GM12878 (cell line): ENCODE data around the gene ZNF462. TPM values are rescaled to one million over a fixed set of nuclear protein-coding genes. Genes with fewer than 3 reads are reported as not detected.

Experiments
- ATAC-seq: fragments of 200-7000 bp; cut with Tn5 transposase; 3 replicates; pipeline ENCODE4 v1.9.1; 2020; ENCODE audit warnings: mild to moderate bottlenecking, moderate library complexity
- BruUV-seq: library from RNA; stranded (reverse); fragments of 400-500 nt; replicated peaks from 2 replicates; lab custom pipeline; 2021; lab: Mats Ljungman, UMichigan
- CTCF ChIA-PET: fragments of 300-600 bp; sonication (Branson Sonifier 250); formaldehyde crosslinking; extraction: SDS; loops from one replicate; lab custom pipeline; 2021; ENCODE audit warnings: inconsistent platforms; lab: Yijun Ruan, JAX
- POLR2A ChIA-PET: fragments of 350-600 bp; formaldehyde crosslinking; extraction: SDS; loops from one replicate; lab custom pipeline; 2021; ENCODE audit warnings: inconsistent platforms; lab: Charles Lee
- RAD21 ChIA-PET: fragments of 300-600 bp; sonication (Branson Sonifier 250); formaldehyde crosslinking; loops from one replicate; lab custom pipeline; 2023; ENCODE audit warnings: antibody characterized with exemption; ENCODE audit not compliant: unreplicated experiment; lab: Charles Lee
- SMC1A ChIA-PET: fragments of 300-600 bp; sonication (Branson Sonifier 250); formaldehyde crosslinking; loops from one replicate; lab custom pipeline; 2023; ENCODE audit not compliant: unreplicated experiment, uncharacterized antibody; lab: Charles Lee
- DNase-seq: peaks from one replicate; pipeline ENCODE4 v3.0.0-alpha.2; 2011; ENCODE audit warnings: low read depth, low spot score
- FAIRE-seq: peaks from 3 replicates; lab custom pipeline; 2011; peaks lifted over from hg19 to GRCh38; lab: Jason Lieb, UNC
- H2AFZ ChIP-seq: 2 replicates; pipeline ENCODE4 v1.6.0; 2011; ENCODE audit warnings: low read depth, low read length, control low read depth; ENCODE audit not compliant: control insufficient read depth
- H3K27ac ChIP-seq: 2 replicates; pipeline ENCODE4 v1.5.1; 2011; ENCODE audit warnings: control low read depth; ENCODE audit not compliant: control insufficient read depth, insufficient read depth
- H3K27me3 ChIP-seq, 2 experiments: replicated peaks in 1 of 2; 2 replicates each; pipeline versions ENCODE4 v1.6.0 to v1.6.1; 2011; ENCODE audit warnings: low read length in 1 of 2; ENCODE audit not compliant: control insufficient read depth in 2 of 2, insufficient read depth in 2 of 2
- H3K36me3 ChIP-seq, 2 experiments: 2 replicates each; pipeline ENCODE4 v1.5.1; 2011; ENCODE audit warnings: low read length in 1 of 2; ENCODE audit not compliant: control insufficient read depth in 2 of 2, insufficient read depth in 2 of 2
- H3K4me1 ChIP-seq: 2 replicates; pipeline ENCODE4 v1.6.1; 2011; ENCODE audit warnings: mild to moderate bottlenecking, low read length, moderate library complexity, mixed read lengths; ENCODE audit not compliant: control insufficient read depth, insufficient read depth
- H3K4me2 ChIP-seq: 2 replicates; pipeline ENCODE4 v1.6.0; 2011; ENCODE audit warnings: control low read depth; ENCODE audit not compliant: control insufficient read depth, insufficient read depth
- H3K4me3 ChIP-seq: fragments of 200-600 bp; sonication (generic); 2 replicates; pipeline ENCODE4 v1.5.1; 2016
- H3K79me2 ChIP-seq: 2 replicates; pipeline ENCODE4 v1.6.0; 2011; ENCODE audit warnings: low read length; ENCODE audit not compliant: control insufficient read depth, insufficient read depth
- H3K9ac ChIP-seq: 2 replicates; pipeline ENCODE4 v1.8.0; 2011; ENCODE audit warnings: low read length, control low read depth, mixed read lengths; ENCODE audit not compliant: control insufficient read depth, insufficient read depth
- H3K9me3 ChIP-seq: replicated peaks from 3 replicates; pipeline ENCODE4 v1.5.1; 2011; ENCODE audit warnings: mild to moderate bottlenecking, low read length; ENCODE audit not compliant: control insufficient read depth, insufficient read depth
- H4K20me1 ChIP-seq: 2 replicates; pipeline ENCODE4 v1.6.0; 2011; ENCODE audit not compliant: control insufficient read depth, insufficient read depth
- BACH1 ChIP-seq: fragments of 450-650 bp; IDR thresholded peaks from 2 replicates; pipeline ENCODE4 v1.6.1; 2017; ENCODE audit warnings: mild to moderate bottlenecking, borderline replicate concordance
- BHLHE40 ChIP-seq, 2 experiments: fragments of 450-650 bp in 1 of 2; IDR thresholded peaks; 2 replicates each; pipeline ENCODE4 v1.6.1; 2011 to 2017; ENCODE audit warnings: low read depth in 2 of 2, borderline replicate concordance in 1 of 2, improper control_type of control experiment in 1 of 2, low read length in 1 of 2, mild to moderate bottlenecking in 1 of 2
- E2F4 ChIP-seq: IDR thresholded peaks from 2 replicates; pipeline ENCODE4 v1.6.1; 2012; ENCODE audit warnings: low read depth, low read length, improper control_type of control experiment
- ELK1 ChIP-seq: IDR thresholded peaks from 2 replicates; pipeline ENCODE4 v1.6.1; 2012; ENCODE audit warnings: low read depth, low read length, improper control_type of control experiment
- ESRRA ChIP-seq: IDR thresholded peaks from 2 replicates; pipeline ENCODE4 v1.6.1; 2012; ENCODE audit warnings: mild to moderate bottlenecking, low read length, improper control_type of control experiment
- IKZF1 ChIP-seq: fragments of 450-650 bp; conservative IDR thresholded peaks from 2 replicates; pipeline ENCODE4 v1.6.1; 2017; ENCODE audit warnings: antibody characterized with exemption, mild to moderate bottlenecking
- IKZF2 ChIP-seq, 2 experiments: fragments of 450-650 bp; IDR thresholded peaks; 2 replicates each; pipeline ENCODE4 v1.6.1; 2017; ENCODE audit warnings: mild to moderate bottlenecking in 2 of 2, moderate library complexity in 2 of 2
- MXI1 ChIP-seq: fragments of 150-350 bp; IDR thresholded peaks from 2 replicates; pipeline ENCODE4 v1.6.1; 2011; ENCODE audit warnings: low read depth, mild to moderate bottlenecking, inconsistent platforms, low read length, improper control_type of control experiment
- NFYA ChIP-seq: IDR thresholded peaks from 2 replicates; pipeline ENCODE4 v1.6.1; 2011; ENCODE audit warnings: low read depth, mild to moderate bottlenecking, low read length, improper control_type of control experiment, borderline replicate concordance
- NRF1 ChIP-seq: conservative IDR thresholded peaks from 2 replicates; pipeline ENCODE4 v1.6.1; 2011; ENCODE audit warnings: mild to moderate bottlenecking, low read depth, low read length, improper control_type of control experiment
- RFX5 ChIP-seq: IDR thresholded peaks from 2 replicates; pipeline ENCODE4 v1.6.1; 2011; ENCODE audit warnings: low read depth, low read length, improper control_type of control experiment
- RUNX3 ChIP-seq: IDR thresholded peaks from 2 replicates; pipeline ENCODE4 v1.6.1; 2012; ENCODE audit warnings: low read length, inconsistent platforms
- SRF ChIP-seq, 2 experiments: IDR thresholded peaks; 2 replicates each; pipeline ENCODE4 v1.6.1; 2011; ENCODE audit warnings: low read depth in 2 of 2, low read length in 2 of 2, mild to moderate bottlenecking in 1 of 2, moderate library complexity in 1 of 2
- SUPT20H ChIP-seq: IDR thresholded peaks from 2 replicates; pipeline ENCODE4 v1.6.1; 2011; ENCODE audit warnings: low read depth, mild to moderate bottlenecking, low read length, moderate library complexity, borderline replicate concordance; ENCODE audit not compliant: control insufficient read depth
- TBL1XR1 ChIP-seq: IDR thresholded peaks from 2 replicates; pipeline ENCODE4 v1.6.1; 2012; ENCODE audit warnings: low read depth, low read length, improper control_type of control experiment
- YBX1 ChIP-seq: fragments of 450-650 bp; IDR thresholded peaks from 2 replicates; pipeline ENCODE4 v1.6.1; 2016; ENCODE audit warnings: antibody characterized with exemption
- ZNF217 ChIP-seq: fragments of 450-650 bp; IDR thresholded peaks from 2 replicates; pipeline ENCODE4 v1.6.1; 2017; ENCODE audit warnings: antibody characterized with exemption, mild to moderate bottlenecking
- ZNF384 ChIP-seq: IDR thresholded peaks from 2 replicates; pipeline ENCODE4 v1.6.1; 2012; ENCODE audit warnings: low read depth, mild to moderate bottlenecking, low read length, improper control_type of control experiment, borderline replicate concordance
- WGBS: methylation state at CpG from one replicate; pipeline ENCODE4 v1.1.6; 2016; ENCODE audit warnings: low lambda C conversion rate; ENCODE audit not compliant: insufficient replicate concordance, insufficient coverage; ENCODE audit errors: missing lambda C conversion rate; 5-methylcytosine and 5-hydroxymethylcytosine counted together
- in situ Hi-C: fragments of 300-500 bp; cut with MboI; formaldehyde crosslinking; loops from 9 replicates; pipeline ENCODE4 v1.14.3; 2018; ENCODE audit warnings: mixed read lengths
- intact Hi-C: fragments of 100-400 bp; cut with micrococcal nuclease; formaldehyde crosslinking; loops from one replicate; pipeline ENCODE4 v1.14.2; 2022; ENCODE audit not compliant: unreplicated experiment
- polyA plus RNA-seq, 11 experiments: library from polyadenylated mRNA; depleted of rRNA in 4 of 11; unstranded in 6 of 11; stranded (reverse) in 5 of 11; fragments of >200 nt; fragmentation: Nextera tagmentation in 4 of 11; fragmentation: Illumina TruSeq in 1 of 11; extraction: Ambion mirVana in 4 of 11; extraction: Trizol in 1 of 11; gene quantifications; 1 replicate in 1 of 11; 2 replicates in 10 of 11; pipeline versions ENCODE4 v1.2.1 to v1.2.3, GENCODE V29; 2011 to 2016; ENCODE audit warnings: inconsistent platforms in 2 of 11, missing spikeins in 2 of 11, low read depth in 1 of 11
- total RNA-seq, 4 experiments: library from RNA; depleted of rRNA in 3 of 4; stranded (reverse); fragments of >200 nt in 3 of 4; fragmentation: Illumina TruSeq in 1 of 4; extraction: Trizol in 1 of 4; gene quantifications; 2 replicates each; pipeline versions ENCODE4 v1.2.1 to v1.2.3, GENCODE V29; 2013 to 2021

ZNF462 gene
- total and polyA plus RNA-seq, 10 of the 15 experiments (the other 5 are each of a cell fraction or from before 2014, with no cell fraction given), result 0.27 to 13.7 (median 0.55) TPM

- TF ChIP-seq ZNF384 (no peak), SUPT20H (no peak), IKZF1 (peak; percentile 48; the same call in 1 of the 2 replicates), ZNF217 (0 out of 2 replicates have a peak, but pooled peaks have one; percentile 21), RFX5 (0 out of 2 replicates have a peak, but pooled peaks have one; percentile 15), ESRRA (peak; percentile 52; the same call in 1 of the 2 replicates), IKZF2 (IDR thresholded peaks at IDR 0.05) (peak; percentile 66 to 67; a peak in 3 of 4 replicates), MXI1 (peak; percentile 87)
- TF ChIP-seq, all 136 proteins: peak for 27
These were observed 117.7 kb downstream of the ZNF462 start (continued) for GRCh38 chr9:106980551-106981101.

- Histone ChIP-seq H3K9ac (no peak overlapping the region), H3K4me2 (peak overlapping the region; percentile 67), H3K79me2 (no peaks in the 10 kb centered on the region), H3K4me1 (peaks cover 21% of the 10 kb centered on the region), H3K9me3 (no peaks in the 10 kb centered on the region; the same call in 2 of the 3 replicates), H3K4me3 (no peak overlapping the region), H3K36me3 (no peaks in the 10 kb centered on the region; a peak in 1 of 4 replicates), H3K27ac (peak overlapping the region; percentile 28; the same call in 1 of the 2 replicates), H3K27me3 (no peaks in the 10 kb centered on the region; a peak in 1 of 4 replicates), H2AFZ (no peak overlapping the region), H4K20me1 (no peaks in the 10 kb centered on the region)
- WGBS, result under 1% methylated on average over 10 of the region's 10 CpGs
- no TSS peak for BruUV-seq
- CTCF ChIA-PET, result interaction anchor here (0.7 to 4.3 kb wide), 16 partner anchors 13 to 696 kb away, joined by 3 to 26 read pairs (median 4); no protein-coding TSS in a partner anchor
- intact Hi-C loops (loop anchor here (1.0 to 5.0 kb wide), 7 partner anchors 17 to 559 kb away; no protein-coding TSS in a partner anchor), in situ Hi-C loops (no loop called here)
- RAD21 ChIA-PET, result interaction anchor here (0.8 to 8.1 kb wide), 31 partner anchors 13 to 671 kb away, joined by 3 to 80 read pairs (median 5); partner anchors contain the start of gene RAD23B
- DNase-seq, result peak; percentile 83
- POLR2A ChIA-PET, result interaction anchor here (0.6 to 2.3 kb wide), 6 partner anchors 13 to 1503 kb away, joined by 3 to 12 read pairs (median 4); no protein-coding TSS in a partner anchor
- peak; percentile 41 for FAIRE-seq
- SMC1A ChIA-PET, result interaction anchor here (0.7 to 5.5 kb wide), 42 partner anchors 9 to 697 kb away, joined by 3 to 65 read pairs (median 5); partner anchors contain the start of gene ZNF462
- peak; percentile 85 for ATAC-seq
- TF ChIP-seq ELK1, result no peak
- no peak; the same call in 1 of the 2 replicates for TF ChIP-seq MXI1
- TF ChIP-seq E2F4, result no peak
- TF ChIP-seq NFYA, result no peak
- no peak for TF ChIP-seq RUNX3
- no peak for TF ChIP-seq TBL1XR1
- peak; percentile 70; the same call in 1 of the 2 replicates for TF ChIP-seq BACH1
- no peak for TF ChIP-seq YBX1
- TF ChIP-seq ESRRA, result peak; percentile 75; the same call in 1 of the 2 replicates
- no peak for TF ChIP-seq NRF1
- peak; percentile 57 to 59; a peak in 3 of 4 replicates for TF ChIP-seq BHLHE40 (IDR thresholded peaks at IDR 0.05; ENCODE audit: borderline replicate concordance in 1 of 2, low read depth in 2 of 2, low read length in 1 of 2)
- no peak for TF ChIP-seq SRF (IDR thresholded peaks at IDR 0.05; ENCODE audit: low read depth in 2 of 2, low read length in 2 of 2)
These were observed 118.7 kb downstream of the ZNF462 start for GRCh38 chr9:106981396-106982287.
